CD4-positive, alpha-beta memory T cell (primary cell): Measurements from ENCODE around the gene ZDHHC14. TPM values are rescaled to one million over a fixed set of nuclear protein-coding genes. Genes with fewer than 3 reads are reported as not detected.

ENCODE experiments used
- CTCF ChIA-PET: fragments of 350-600 bp; sonication (Branson Sonifier 250); formaldehyde crosslinking; loops from one replicate; lab custom pipeline; 2021; ENCODE audit warnings: inconsistent platforms; ENCODE audit not compliant: partially characterized antibody; lab: Charles Lee
- POLR2A ChIA-PET: fragments of 350-600 bp; sonication (Branson Sonifier 250); formaldehyde crosslinking; loops from one replicate; lab custom pipeline; 2021; ENCODE audit not compliant: partially characterized antibody; lab: Charles Lee
- DNase-seq, 5 donors: peaks; one replicate each; pipeline versions ENCODE4 v3.0.0 to v3.0.0-alpha.2; 2020 to 2022; ENCODE audit warnings: mixed read lengths in 1 of 5
- H3K27ac ChIP-seq: one replicate; pipeline ENCODE4 v1.7.0; 2013; ENCODE audit warnings: low read depth, low read length
- H3K27me3 ChIP-seq: 2 replicates; pipeline ENCODE4 v1.7.0; 2013; ENCODE audit warnings: mild to moderate bottlenecking, low read length, moderate library complexity; ENCODE audit not compliant: insufficient read depth
- H3K36me3 ChIP-seq: 2 replicates; pipeline ENCODE4 v1.7.0; 2013; ENCODE audit warnings: mild to moderate bottlenecking, low read length, moderate library complexity; ENCODE audit not compliant: insufficient read depth
- H3K4me1 ChIP-seq: 2 replicates; pipeline ENCODE4 v1.7.0; 2013; ENCODE audit warnings: mild to moderate bottlenecking, low read length, moderate library complexity; ENCODE audit not compliant: insufficient read depth
- H3K4me3 ChIP-seq, 2 donors: one replicate each; pipeline ENCODE4 v1.7.0; 2013; ENCODE audit warnings: low read length in 2 of 2, mild to moderate bottlenecking in 1 of 2
- H3K9me3 ChIP-seq, 2 donors: one replicate each; pipeline ENCODE4 v1.7.0; 2013; ENCODE audit warnings: low read length in 2 of 2, control low read depth in 1 of 2; ENCODE audit not compliant: control insufficient read depth in 1 of 2
- H3K27ac Mint-ChIP-seq, 7 donors: one replicate each; pipeline ENCODE4 v1.8.0; 2020 to 2021; ENCODE audit warnings: mixed read lengths in 7 of 7, mild to moderate bottlenecking in 6 of 7, inconsistent platforms in 3 of 7, moderate library complexity in 3 of 7
- H3K27me3 Mint-ChIP-seq, 2 donors: one replicate each; pipeline ENCODE4 v1.8.0; 2020 to 2021; ENCODE audit warnings: mixed read lengths in 2 of 2
- H3K36me3 Mint-ChIP-seq, 2 donors: one replicate each; pipeline ENCODE4 v1.8.0; 2020 to 2021; ENCODE audit warnings: mixed read lengths in 2 of 2, inconsistent platforms in 1 of 2, mild to moderate bottlenecking in 1 of 2
- H3K4me1 Mint-ChIP-seq, 4 donors: one replicate each; pipeline ENCODE4 v1.8.0; 2020 to 2021; ENCODE audit warnings: mixed read lengths in 4 of 4, mild to moderate bottlenecking in 1 of 4
- H3K4me3 Mint-ChIP-seq, 8 donors: one replicate each; pipeline ENCODE4 v1.8.0; 2020 to 2021; ENCODE audit warnings: mixed read lengths in 8 of 8, mild to moderate bottlenecking in 7 of 8, moderate library complexity in 6 of 8, inconsistent platforms in 3 of 8
- H3K9me3 Mint-ChIP-seq, 8 donors: one replicate each; pipeline ENCODE4 v1.8.0; 2020 to 2021; ENCODE audit warnings: mixed read lengths in 8 of 8, mild to moderate bottlenecking in 5 of 8, inconsistent platforms in 3 of 8, moderate library complexity in 1 of 8
- intact Hi-C: fragments of 100-400 bp; cut with micrococcal nuclease; formaldehyde crosslinking; loops from one replicate; pipeline ENCODE4 v1.15.1; 2023
- polyA plus RNA-seq, 2 donors: library from polyadenylated mRNA; unstranded; fragments of 300-500 nt; fragmentation: Illumina TruSeq; gene quantifications; one replicate each; pipeline ENCODE4 v1.2.3, GENCODE V29; 2021
- total RNA-seq, 2 experiments: library from RNA; stranded (reverse); gene quantifications; one replicate each; pipeline ENCODE4 v1.2.3, GENCODE V29; 2021

The ZDHHC14 gene
- total and polyA plus RNA-seq, 4 experiments from 2014 or later = 1.5 to 1.9 (median 1.7) TPM

DNA sequence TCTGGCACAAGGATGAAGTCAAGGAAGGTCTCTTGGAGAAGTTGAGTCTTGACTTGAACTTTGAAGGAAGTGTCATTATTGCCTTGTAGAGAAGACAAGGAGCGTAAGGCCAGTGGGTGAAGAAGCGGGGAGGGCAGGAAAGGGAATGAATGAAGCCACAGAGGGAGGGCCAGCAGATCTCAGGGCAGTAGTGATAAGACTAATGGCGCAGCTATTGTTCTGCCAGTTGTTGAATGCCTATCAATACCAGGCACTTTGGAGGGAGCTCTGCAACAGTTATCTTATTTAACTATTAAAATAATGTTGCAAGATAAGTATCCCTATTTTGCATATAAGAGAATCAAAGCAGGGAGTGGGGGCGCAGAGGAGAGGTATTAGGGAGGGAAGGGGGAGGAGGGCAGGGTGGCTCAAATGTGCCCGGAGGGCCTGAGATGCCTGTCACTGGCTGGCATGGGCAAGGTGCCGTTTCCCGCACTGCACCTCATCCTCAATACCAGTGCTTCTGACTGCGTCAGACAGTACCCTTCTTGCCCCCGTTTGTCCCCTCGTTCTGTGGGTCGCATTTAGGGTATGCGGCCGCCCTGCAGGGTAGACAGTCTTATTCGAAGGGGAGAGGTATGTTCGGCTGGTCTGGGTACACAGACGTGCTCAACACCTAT lies 109.8 kb downstream of the ZDHHC14 start:
- H3K9me3 Mint-ChIP-seq = peaks cover 0 to 4% (median 0%) of the 10 kb centered on the region in 8 donors
- no peak overlapping the region for H3K4me3 Mint-ChIP-seq
- POLR2A ChIA-PET = no interaction called here

DNA sequence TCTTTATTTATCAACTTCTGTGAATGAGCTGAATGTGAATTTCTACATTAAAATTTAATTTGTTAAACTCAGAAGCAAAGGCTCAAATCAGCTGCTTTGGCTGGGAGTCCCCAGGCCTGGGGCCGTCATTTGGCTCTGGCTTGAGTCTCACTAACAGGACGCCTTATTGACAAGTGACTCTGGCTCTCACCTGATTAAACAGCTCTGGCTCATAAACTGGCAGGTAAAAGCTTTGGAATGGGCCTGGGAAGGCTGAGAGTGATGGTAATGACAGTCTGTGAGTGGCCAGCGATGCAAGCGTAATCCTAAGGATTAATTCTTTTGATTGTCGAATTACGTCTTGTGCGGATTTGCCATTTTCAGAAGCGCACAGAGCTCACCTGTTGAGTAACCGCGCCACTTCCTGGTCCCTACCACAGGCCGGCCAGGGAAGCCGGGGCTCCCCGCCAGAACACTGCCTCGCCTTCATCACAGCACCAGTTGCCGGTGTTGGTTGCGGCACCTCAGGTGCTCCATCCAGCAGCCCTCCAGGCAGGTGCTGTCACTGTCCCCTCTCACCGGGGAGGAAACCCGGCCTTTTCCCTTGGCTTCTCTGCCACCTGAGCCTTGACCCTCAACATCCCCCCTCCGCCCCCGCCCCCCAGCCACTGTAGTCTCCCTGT lies 110.7 kb downstream of the ZDHHC14 start:
- peaks cover 21% of the 10 kb centered on the region for H3K4me1 ChIP-seq
- intact Hi-C loops = no loop called here
- no peak overlapping the region for H3K4me3 ChIP-seq
- ChIA-PET POLR2A (no interaction called here), CTCF (no interaction called here)
- Mint-ChIP-seq H3K9me3 (peaks cover 0 to 6% (median 0%) of the 10 kb centered on the region in 8 donors), H3K4me1 (peaks cover 6 to 19% (median 14%) of the 10 kb centered on the region in 4 donors), H3K27me3 (peaks cover 3% of the 10 kb centered on the region in 2 donors), H3K27ac (no peak overlapping the region), H3K4me3 (no peak overlapping the region), H3K36me3 (peaks cover 0 to 6% of the 10 kb centered on the region in 2 donors)
- H3K27ac ChIP-seq = no peak overlapping the region
- DNase-seq = no peak
- no peaks in the 10 kb centered on the region for H3K27me3 ChIP-seq
- H3K9me3 ChIP-seq = no peaks in the 10 kb centered on the region
- H3K36me3 ChIP-seq = no peaks in the 10 kb centered on the region

More for the DNA sequence above, 109.8 kb downstream of the ZDHHC14 start:
- Histone ChIP-seq H3K4me3 (no peak overlapping the region), H3K27ac (no peak overlapping the region), H3K4me1 (peaks cover 26% of the 10 kb centered on the region), H3K36me3 (no peaks in the 10 kb centered on the region), H3K9me3 (no peaks in the 10 kb centered on the region), H3K27me3 (no peaks in the 10 kb centered on the region)
- Mint-ChIP-seq H3K4me1 (peaks cover 14 to 28% (median 23%) of the 10 kb centered on the region in 4 donors), H3K27me3 (peaks cover 3% of the 10 kb centered on the region in 2 donors), H3K27ac (peak overlapping the region in 2 of 7 donors; percentile 21 to 43), H3K36me3 (no peaks in the 10 kb centered on the region)
- CTCF ChIA-PET = no interaction called here
- no peak for DNase-seq
- intact Hi-C loops = no loop called here

DNA sequence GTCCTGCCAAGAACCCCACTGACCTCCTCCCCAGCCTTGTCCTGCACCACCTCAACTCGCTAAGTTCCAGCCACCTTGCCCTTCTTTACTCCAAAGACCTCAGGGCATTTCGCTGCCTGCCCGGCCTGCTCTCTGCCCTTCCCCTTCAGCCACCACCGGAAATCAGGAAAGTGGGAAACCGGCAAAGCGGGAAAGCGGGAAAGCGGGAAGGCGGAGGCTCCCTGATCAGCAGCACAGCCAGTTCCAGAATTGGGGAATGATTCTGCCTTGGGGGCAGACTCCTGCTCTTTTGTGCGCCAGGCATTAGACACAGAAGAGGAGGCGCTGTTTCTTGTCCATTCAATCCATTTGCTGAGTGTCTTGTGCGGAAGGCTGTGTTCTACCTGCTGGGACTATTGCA lies 111.3 kb downstream of the ZDHHC14 start:
- intact Hi-C loops = no loop called here
- H3K27ac Mint-ChIP-seq = no peak overlapping the region
- Histone ChIP-seq H3K36me3 (no peaks in the 10 kb centered on the region), H3K27ac (no peak overlapping the region), H3K27me3 (no peaks in the 10 kb centered on the region), H3K4me1 (peaks cover 15% of the 10 kb centered on the region), H3K4me3 (no peak overlapping the region), H3K9me3 (no peaks in the 10 kb centered on the region)
- POLR2A ChIA-PET = no interaction called here
- H3K4me1 Mint-ChIP-seq = peaks cover 5 to 14% (median 10%) of the 10 kb centered on the region in 4 donors
- peaks cover 3% of the 10 kb centered on the region in 2 donors for H3K27me3 Mint-ChIP-seq
- CTCF ChIA-PET = no interaction called here
- no peak overlapping the region for H3K4me3 Mint-ChIP-seq
- peaks cover 0 to 6% (median 1%) of the 10 kb centered on the region in 8 donors for H3K9me3 Mint-ChIP-seq
- H3K36me3 Mint-ChIP-seq = peaks cover 0 to 6% of the 10 kb centered on the region in 2 donors
- DNase-seq = no peak

DNA sequence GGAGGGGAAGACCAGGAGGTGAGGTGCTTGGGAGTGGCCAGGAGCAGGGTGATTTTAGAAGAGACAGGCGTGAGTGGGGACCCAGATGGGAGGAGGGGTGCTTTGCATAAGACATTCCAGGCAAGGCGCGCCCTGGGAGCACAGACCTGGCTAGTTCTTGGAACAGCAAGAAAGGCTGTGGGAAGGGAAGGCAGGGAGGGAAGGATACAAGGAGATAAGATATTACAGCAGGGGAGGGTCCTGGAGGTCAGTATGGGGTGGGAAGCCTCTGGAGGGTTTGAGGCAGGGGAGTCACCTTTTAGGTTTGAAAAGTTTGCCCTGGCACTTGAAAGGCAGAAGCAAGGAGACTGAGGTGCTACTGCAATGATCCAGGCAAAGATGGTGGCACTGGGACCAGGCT lies 111.8 kb downstream of the ZDHHC14 start:
- Histone ChIP-seq H3K27ac (no peak overlapping the region), H3K27me3 (no peaks in the 10 kb centered on the region), H3K9me3 (no peaks in the 10 kb centered on the region), H3K4me3 (no peak overlapping the region), H3K4me1 (peaks cover 11% of the 10 kb centered on the region), H3K36me3 (no peaks in the 10 kb centered on the region)
- ChIA-PET POLR2A (no interaction called here), CTCF (no interaction called here)
- Mint-ChIP-seq H3K27ac (peak overlapping the region in 2 of 7 donors; percentile 12 to 67), H3K9me3 (peaks cover 0 to 6% (median 1%) of the 10 kb centered on the region in 8 donors), H3K4me1 (peaks cover 5 to 12% (median 9%) of the 10 kb centered on the region in 4 donors), H3K36me3 (peaks cover 0 to 6% of the 10 kb centered on the region in 2 donors), H3K4me3 (no peak overlapping the region), H3K27me3 (peaks cover 3% of the 10 kb centered on the region in 2 donors)
- intact Hi-C loops = no loop called here
- no peak for DNase-seq

DNA sequence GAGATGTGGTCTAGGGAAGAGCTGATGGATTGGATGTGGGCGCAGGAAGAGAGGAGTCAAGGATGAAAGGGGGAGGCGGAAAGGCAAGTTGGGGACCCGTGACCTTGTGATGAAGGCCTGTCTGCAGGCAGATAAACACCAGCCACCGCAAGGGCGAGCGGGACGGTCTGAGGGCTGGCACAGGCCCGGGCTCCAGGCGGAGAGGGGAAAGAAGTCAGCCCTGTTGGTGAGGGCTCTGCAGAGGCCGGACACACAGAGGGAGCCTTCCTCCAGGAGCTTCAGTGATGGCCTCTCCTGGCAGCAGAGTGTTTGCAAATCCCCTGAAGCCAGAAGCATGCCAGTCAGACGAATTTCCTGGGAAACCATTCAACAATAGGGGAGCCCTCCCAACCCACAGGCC lies 112.2 kb downstream of the ZDHHC14 start:
- H3K9me3 Mint-ChIP-seq = peaks cover 0 to 6% (median 1%) of the 10 kb centered on the region in 8 donors
- peak overlapping the region in 1 of 7 donors; percentile 12 for H3K27ac Mint-ChIP-seq
- ChIA-PET POLR2A (no interaction called here), CTCF (no interaction called here)
- intact Hi-C loops = no loop called here
- H3K4me3 Mint-ChIP-seq = no peak overlapping the region
- H3K36me3 ChIP-seq = no peaks in the 10 kb centered on the region
- H3K36me3 Mint-ChIP-seq = peaks cover 0 to 6% of the 10 kb centered on the region in 2 donors
- H3K9me3 ChIP-seq = no peaks in the 10 kb centered on the region
- no peaks in the 10 kb centered on the region for H3K27me3 ChIP-seq
- DNase-seq = no peak
- H3K4me1 Mint-ChIP-seq = peaks cover 5 to 12% (median 9%) of the 10 kb centered on the region in 4 donors
- H3K27me3 Mint-ChIP-seq = peaks cover 3% of the 10 kb centered on the region in 2 donors
- H3K27ac ChIP-seq = no peak overlapping the region
- no peak overlapping the region for H3K4me3 ChIP-seq
- H3K4me1 ChIP-seq = peaks cover 11% of the 10 kb centered on the region

DNA sequence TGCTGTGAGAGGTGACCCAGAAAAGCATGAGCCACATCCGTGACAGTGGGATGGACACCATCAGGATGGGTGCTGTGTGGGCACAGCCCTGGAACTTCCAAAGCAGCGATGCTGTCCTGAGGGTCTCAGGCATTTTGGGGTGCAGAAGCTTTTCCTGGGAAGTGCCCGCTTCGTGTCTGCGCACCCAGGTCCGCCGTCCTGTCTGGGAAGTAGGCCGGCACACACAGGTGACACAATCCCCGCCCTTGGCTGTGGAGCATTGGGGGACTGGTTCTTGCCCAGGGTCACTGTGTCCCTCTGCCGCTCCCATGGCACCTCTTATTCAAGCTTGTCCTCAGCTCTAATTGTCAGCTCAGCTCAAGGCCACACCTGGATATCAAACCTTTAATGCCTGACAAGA lies 112.6 kb downstream of the ZDHHC14 start:
- no peaks in the 10 kb centered on the region for H3K27me3 ChIP-seq
- POLR2A ChIA-PET = no interaction called here
- peaks cover 11% of the 10 kb centered on the region for H3K4me1 ChIP-seq
- H3K36me3 Mint-ChIP-seq = peaks cover 0 to 6% of the 10 kb centered on the region in 2 donors
- no peaks in the 10 kb centered on the region for H3K9me3 ChIP-seq
- H3K27me3 Mint-ChIP-seq = peaks cover 3% of the 10 kb centered on the region in 2 donors
- H3K27ac ChIP-seq = no peak overlapping the region
- no peaks in the 10 kb centered on the region for H3K36me3 ChIP-seq
- no peak overlapping the region for H3K4me3 ChIP-seq
- H3K4me1 Mint-ChIP-seq = peaks cover 5 to 11% (median 8%) of the 10 kb centered on the region in 4 donors
- H3K4me3 Mint-ChIP-seq = no peak overlapping the region
- peaks cover 0 to 6% (median 1%) of the 10 kb centered on the region in 8 donors for H3K9me3 Mint-ChIP-seq
- intact Hi-C loops = no loop called here
- H3K27ac Mint-ChIP-seq = no peak overlapping the region
- DNase-seq = no peak
- CTCF ChIA-PET = no interaction called here

DNA sequence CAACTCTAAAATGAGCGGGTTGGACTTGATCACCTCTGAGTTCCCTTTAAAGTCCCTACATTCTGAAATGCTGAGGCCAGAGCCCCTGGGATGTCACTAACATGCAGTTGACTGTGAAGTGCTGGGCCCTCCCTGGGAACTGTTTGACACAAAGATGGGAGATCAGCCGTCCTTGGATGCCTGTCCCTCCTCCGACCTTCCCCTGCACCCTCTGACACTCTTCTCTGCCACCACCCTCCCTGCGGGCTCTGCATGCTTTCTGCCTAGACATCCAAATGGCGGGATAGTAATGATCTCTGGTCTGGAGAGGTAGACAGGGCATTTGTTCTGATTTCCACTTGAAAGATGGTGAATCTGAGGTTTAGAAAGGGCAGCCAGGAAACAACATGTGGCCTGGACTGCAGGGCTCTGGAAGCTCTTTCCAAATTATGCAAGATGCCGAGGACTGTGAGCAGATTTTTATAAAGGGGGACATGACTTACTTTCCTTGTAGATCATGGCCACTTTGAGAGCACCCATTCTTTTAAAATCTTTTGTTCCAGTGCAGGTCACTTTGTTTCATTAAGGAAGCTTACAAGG lies 113.2 kb downstream of the ZDHHC14 start:
- H3K36me3 Mint-ChIP-seq = peaks cover 0 to 6% of the 10 kb centered on the region in 2 donors
- ChIA-PET CTCF (no interaction called here), POLR2A (no interaction called here)
- no peak overlapping the region for H3K27ac ChIP-seq
- H3K4me1 Mint-ChIP-seq = peaks cover 5 to 7% (median 7%) of the 10 kb centered on the region in 4 donors
- H3K4me3 ChIP-seq = no peak overlapping the region
- H3K36me3 ChIP-seq = no peaks in the 10 kb centered on the region
- no peaks in the 10 kb centered on the region for H3K27me3 ChIP-seq
- no peak for DNase-seq
- H3K4me3 Mint-ChIP-seq = no peak overlapping the region
- H3K4me1 ChIP-seq = peaks cover 7% of the 10 kb centered on the region
- intact Hi-C loops = no loop called here
- peaks cover 0 to 6% (median 1%) of the 10 kb centered on the region in 8 donors for H3K9me3 Mint-ChIP-seq
- peaks cover 3% of the 10 kb centered on the region in 2 donors for H3K27me3 Mint-ChIP-seq
- H3K9me3 ChIP-seq = no peaks in the 10 kb centered on the region
- H3K27ac Mint-ChIP-seq = peak overlapping the region in 1 of 7 donors; percentile 66
